NCI-H69 (cell line): ENCODE measurements around the gene FAM83D.

Experiments used
- DNase-seq: peaks from one replicate; lab custom pipeline; 2025; lab: John Stamatoyannopoulos, UW

The FAM83D gene, protein sequence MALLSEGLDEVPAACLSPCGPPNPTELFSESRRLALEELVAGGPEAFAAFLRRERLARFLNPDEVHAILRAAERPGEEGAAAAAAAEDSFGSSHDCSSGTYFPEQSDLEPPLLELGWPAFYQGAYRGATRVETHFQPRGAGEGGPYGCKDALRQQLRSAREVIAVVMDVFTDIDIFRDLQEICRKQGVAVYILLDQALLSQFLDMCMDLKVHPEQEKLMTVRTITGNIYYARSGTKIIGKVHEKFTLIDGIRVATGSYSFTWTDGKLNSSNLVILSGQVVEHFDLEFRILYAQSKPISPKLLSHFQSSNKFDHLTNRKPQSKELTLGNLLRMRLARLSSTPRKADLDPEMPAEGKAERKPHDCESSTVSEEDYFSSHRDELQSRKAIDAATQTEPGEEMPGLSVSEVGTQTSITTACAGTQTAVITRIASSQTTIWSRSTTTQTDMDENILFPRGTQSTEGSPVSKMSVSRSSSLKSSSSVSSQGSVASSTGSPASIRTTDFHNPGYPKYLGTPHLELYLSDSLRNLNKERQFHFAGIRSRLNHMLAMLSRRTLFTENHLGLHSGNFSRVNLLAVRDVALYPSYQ

DNA sequence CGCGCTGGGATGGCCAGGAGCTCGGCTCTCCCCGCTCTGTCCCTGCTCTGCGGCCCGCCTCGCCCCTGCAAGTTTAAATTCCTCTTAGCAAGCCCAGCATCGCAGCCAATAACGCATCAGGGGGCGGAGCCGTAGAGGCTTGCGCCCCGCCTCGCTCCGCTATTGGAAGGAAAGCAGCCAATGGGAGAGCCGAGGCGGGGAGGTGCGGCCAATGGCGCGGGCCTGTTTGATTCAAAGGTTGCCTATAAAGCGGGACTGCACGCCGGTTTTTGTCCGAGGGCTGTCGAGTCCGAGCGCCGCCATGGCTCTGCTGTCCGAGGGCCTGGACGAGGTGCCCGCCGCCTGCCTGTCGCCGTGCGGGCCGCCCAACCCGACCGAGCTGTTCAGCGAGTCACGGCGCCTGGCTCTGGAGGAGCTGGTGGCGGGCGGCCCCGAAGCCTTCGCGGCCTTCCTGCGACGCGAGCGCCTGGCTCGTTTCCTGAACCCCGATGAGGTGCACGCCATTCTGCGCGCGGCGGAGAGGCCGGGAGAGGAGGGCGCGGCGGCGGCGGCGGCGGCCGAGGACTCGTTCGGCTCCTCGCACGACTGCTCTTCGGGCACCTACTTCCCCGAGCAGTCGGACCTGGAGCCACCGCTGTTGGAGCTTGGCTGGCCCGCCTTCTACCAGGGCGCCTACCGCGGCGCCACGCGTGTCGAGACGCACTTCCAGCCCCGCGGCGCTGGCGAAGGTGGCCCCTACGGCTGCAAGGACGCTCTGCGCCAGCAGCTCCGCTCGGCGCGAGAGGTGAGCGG, at the start of gene FAM83D:
TSS of gene FAM83D (plus strand) at position 276 of the 792 bp plus-strand sequence. CDS start at position 302, 26 bp downstream.
- peak; percentile 97 for DNase-seq

DNA sequence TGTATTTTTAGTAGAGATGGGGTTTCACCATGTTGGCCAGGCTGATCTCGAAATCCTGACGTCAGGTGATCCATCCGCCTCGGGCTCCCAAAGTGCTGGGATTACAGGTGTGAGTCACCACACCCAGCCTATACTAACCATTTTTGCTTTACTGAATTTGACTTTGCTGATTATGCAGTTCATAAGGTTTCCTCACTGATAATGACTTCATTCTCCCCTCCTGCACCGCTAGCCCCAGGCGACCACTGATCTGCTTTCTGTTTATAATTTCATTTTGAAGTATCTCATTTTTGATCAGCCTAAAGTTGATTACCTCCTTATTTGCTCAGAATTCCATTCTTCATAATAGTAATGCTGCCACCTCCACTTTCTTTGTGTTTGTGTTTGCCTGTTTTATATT, 48.7 kb upstream of the FAM83D start:
- no peak for DNase-seq

DNA sequence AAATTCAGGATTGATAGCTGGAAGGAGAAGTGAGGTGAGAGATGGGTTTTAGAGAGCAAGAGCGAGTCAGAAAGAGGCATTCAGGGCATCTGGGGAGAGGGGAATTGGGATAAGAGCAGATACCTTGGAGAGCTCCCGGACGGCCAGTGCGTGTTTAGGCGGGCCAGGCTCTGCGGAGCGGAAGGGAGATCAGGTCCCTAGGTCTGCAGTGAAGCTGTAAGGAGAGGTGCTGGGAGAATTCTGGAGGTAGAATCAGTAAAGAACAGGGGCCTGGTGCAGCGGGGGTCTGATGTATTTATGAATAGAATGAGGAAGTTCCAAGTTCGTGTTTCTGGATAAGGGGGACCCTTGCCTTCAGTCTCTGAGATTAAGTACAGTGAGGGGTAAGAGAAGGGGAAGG, 47.4 kb upstream of the FAM83D start:
- no peak for DNase-seq

DNA sequence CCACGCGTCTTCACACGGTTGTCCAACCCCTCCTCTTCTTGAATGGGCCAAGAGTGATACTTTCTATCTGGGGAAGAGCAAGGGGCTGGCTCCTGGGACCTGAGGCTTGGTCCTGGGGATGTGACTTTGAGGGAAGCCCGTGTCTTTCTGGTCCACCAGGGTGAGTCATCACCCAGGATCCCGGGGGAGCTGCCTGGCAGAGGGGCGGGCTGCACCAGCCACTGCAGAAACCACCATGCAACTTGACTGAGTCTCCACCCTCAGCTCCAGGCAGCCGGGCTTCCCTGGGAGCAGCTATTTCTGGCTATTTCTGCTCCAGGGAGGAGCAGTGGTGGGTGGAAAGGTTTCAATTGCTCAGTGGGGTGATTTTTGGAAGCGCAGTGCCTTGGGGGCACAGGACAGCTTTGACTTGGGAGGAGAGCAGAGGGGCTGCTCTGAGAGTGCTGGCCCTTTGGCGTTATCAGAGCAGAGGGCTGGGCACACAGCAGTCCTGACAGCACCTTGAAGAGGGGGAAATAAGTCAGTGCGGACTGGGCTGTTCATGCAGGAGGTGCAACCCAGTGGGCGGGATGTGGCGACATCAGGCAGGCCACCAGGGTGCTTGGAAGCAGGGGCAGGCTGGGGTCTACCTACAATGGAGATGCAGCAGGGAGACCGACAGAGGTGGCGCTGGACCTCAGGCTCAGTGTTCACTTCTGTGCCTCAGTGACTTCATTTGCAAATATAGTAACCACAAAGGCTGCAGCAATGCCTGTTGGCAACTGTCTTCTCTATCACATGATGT, 45.1 kb upstream of the FAM83D start:
- DNase-seq = peak; percentile 58

DNA sequence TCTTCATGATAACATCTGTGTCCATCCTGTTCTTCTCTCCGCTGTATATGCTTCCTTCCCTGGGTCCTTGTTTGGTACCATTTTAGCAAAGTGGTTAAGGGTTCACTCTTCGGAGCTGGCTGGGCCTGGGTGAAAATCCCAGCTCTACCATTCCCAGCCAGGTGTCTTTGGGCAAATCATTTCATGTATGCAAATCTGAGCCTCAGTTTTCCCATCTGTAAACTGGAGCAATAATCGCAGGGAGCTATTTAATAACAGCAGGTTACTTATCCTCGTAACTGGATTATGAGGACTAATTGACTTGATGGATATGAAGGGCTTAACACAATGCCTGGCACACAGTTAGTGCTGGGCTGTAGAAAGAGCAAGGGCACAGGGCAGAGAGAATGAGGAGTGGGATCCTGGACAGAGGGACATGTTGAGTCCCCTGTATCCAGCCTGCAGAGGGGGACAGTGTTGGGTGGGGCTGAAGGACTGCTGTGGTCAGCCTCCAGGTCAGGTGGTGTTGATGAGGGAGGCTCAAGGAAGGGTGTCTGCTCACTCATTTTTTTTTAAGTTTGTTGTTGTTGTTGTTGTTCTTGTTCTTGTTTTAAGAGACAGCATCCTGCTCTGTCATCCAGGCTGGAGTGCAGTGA, 44.3 kb upstream of the FAM83D start:
- no peak for DNase-seq

DNA sequence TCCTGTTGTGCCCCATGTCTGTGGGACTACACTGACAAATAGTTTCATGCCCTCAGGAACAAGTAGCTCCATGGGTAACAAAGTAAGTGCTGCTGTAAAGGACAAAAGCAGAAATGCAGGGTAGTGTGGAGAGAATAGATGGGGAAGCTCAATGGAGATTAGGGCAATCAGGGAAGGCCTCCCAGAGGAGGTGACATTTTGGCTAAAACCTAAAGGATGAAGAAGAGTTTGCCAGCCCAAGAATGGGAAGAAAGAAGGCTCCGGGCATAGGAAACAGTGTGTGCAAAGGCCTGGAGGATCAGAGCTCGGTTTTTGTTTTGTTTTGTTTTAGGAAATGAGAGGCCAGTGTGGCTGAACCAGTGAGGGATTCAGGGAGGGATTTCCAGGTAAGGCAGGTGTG, 43.6 kb upstream of the FAM83D start:
- no peak for DNase-seq

DNA sequence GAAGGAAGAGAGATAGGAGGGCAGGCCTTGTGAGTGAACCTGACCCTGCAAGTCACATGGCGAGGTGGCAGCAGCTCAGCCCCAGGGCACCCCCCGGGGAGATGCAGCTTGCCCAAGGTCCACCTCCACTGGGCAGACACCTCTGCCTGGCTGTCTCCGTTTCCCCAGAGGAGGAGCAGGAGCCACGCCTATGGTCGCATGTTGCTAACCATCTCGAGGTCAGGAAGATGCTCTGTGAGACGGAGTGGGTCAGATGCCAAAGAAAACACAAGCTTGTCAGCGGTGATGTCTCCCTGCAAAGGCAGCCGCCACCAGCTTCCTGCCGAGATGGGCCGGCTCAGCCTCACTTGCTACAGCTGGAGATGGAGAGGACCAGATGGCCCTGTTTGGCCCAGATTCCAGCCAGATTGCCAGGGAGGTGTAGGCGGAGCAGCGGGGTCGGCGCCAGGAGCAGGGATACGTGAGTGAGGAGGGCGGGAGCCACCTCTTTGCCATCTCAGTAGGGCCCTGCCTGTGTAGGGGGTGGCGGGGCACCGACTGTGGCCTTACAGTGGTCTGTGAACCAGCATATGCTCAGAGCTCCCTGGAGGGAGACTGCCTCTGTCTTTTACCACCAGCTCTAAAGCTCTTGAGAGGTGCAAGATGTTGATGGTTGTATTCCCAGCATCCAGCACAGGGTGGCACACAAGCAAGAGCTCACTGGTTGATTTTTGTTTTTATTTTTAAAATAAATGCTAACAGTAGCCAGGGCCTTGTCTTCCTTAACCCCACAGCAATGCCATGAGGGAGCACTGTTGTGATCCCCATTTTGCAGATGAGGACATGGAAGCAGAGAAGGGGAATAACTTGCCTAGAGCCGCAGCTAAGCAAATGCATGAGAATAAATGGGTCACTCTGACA, 42.9 kb upstream of the FAM83D start:
- peak; percentile 94 for DNase-seq

DNA sequence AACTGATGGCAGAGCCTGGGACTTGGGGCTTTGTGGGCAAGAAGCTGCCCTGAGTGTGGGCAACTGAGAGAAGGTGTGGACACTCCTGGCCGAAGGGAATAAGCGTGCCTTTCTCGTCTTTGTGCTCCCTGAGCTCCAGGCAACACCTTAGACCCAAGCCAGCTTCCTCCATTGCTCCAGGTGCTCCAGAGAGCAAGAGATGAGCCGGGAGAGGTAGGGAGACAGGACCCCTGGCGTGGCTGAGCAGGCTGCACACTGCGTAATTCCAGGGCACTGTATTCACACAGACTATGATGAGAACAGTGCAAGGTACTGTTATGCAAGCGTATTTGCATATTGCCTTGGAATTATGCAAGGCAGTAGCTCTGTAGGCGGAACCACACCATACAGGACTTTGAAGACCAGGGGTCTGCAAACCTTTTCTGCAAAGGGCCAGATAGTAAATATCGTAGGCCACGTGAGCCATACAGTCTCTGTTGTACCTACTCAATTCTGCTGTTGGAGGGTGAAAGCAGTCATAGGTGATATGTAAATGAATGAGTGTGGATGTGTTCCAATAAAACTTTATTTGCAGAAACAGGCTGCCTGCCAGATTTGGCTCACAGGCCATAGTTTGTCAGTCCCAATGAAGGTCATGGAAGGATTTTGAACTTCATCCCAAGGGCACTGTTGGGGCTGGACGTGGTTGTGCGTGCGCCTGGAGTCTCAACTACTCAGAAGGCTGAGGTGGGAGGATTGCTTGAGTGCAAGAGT, 42.1 kb upstream of the FAM83D start:
- DNase-seq = no peak

DNA sequence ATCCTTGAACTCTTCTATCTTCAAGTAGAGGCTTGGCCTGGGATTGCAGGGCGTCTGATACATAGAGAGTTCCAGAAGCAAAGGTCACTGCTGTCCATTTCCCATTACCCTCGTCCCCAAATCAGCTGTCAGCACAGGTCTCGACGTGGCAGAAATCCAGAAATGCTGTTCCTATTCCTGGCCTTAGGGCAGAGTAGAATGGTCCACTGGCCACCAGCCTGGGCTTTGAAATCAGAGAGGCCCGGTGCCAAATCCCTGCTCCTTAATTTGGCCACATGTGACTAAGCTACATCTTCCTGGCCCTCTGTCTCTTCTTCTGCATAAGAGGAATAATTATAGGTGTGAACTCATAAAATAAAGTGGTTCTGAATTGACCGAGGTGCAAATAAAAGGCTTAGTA, 40.9 kb upstream of the FAM83D start:
- peak; percentile 49 for DNase-seq

DNA sequence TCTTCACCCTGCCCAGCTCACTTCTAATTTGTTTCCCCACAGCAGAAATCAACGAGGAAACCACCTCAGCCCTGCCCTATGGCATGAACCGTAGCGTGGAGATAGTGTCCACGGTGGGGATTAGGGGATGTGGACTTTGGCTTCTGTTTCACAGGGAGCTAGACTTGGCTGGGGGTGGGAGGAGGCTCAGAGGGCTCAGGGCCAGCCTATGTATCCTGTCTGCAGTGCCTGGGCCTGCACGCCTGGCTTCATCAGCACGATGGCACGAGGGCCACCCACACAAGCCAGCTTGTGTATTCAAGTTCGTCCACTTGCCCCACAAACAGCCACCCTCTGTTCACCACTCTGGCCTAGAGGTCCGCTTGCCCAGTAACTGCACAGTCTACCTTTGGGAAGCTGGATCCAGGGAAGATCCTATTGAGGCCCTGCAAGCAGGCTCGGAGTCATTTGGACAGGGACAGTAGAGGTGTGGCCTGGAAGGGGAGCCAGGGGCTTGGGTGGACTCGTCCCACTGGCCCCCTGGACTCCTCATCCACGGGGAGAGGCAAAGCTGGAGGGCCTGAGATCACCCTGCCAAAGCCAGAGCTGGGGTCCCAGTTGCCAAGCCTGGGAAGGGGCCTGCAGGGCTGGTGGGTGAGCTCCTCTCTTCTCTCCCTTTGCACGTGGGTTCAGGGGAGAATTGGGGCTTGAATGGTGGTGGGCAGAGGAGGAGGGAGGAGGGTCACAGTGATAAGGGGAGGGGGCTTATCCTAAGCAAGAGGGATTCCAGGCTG, 38.0 kb upstream of the FAM83D start:
- no peak for DNase-seq

DNA sequence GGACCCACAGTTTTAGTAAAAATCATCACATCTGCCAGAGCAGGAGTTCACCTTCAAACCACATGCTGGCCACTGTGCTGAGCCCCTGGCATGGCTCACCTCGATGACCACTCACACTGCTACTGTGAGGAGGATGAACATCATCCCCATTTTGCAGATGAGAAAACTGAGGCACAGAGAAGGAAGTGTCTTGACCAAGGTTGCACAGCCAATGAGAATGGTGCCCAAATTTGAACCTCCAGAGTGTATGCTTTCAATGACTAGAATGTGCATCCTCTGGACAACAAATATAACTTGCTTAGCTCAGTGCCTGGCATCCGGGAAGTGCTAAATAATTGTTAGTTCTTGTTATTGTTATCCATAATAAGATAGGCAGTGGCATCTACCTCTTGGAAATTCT, 37.2 kb upstream of the FAM83D start:
- no peak for DNase-seq

DNA sequence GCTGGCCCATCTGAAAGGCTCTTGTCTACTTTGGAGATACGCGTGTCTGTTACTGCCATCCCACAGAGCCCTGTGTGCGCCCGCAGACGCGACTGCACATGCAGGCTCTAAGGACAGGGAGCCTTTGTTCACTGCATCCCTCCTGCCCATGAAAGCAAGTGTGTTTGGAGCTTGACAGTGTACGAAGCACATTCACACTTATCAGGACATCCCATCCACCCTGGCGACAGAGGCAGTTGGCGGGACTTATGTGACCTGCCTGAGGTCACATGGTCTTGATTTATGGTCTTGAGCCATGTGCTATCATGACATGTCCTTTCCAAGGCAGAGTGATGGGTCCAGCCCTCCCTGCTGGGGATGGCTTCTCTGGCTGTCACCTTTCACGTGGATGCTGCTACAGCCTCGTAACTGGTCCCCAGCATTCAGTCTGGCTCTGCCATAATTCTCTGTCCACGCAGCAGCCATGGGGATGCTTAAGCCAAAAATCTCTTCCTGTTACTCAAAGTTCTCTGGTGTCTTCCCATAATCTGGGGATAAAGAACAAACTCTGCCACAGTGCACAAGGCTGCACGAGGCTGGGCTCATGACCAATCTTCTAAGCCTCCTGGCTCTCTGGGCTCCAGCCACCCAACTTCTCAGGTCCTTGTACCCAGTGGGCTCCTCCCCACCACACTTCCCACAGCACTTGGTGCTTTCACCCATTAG, 36.3 kb upstream of the FAM83D start:
- DNase-seq = no peak

DNA sequence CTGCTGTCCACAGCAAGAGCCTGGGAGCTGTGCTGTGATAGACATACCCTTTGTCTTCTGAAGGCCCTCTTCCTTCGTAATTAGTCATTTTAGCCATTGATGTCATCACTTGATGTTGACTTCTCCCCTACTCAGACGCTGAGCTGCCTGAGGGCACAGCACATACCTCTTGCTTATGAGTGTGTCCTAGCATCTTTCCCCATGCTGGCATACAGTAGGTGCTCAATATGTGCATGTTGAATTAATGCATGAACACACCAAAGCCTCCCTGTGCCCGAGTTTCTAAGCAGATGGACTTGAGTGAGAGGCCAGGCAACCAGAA, 35.8 kb upstream of the FAM83D start:
- DNase-seq = peak; percentile 12

DNA sequence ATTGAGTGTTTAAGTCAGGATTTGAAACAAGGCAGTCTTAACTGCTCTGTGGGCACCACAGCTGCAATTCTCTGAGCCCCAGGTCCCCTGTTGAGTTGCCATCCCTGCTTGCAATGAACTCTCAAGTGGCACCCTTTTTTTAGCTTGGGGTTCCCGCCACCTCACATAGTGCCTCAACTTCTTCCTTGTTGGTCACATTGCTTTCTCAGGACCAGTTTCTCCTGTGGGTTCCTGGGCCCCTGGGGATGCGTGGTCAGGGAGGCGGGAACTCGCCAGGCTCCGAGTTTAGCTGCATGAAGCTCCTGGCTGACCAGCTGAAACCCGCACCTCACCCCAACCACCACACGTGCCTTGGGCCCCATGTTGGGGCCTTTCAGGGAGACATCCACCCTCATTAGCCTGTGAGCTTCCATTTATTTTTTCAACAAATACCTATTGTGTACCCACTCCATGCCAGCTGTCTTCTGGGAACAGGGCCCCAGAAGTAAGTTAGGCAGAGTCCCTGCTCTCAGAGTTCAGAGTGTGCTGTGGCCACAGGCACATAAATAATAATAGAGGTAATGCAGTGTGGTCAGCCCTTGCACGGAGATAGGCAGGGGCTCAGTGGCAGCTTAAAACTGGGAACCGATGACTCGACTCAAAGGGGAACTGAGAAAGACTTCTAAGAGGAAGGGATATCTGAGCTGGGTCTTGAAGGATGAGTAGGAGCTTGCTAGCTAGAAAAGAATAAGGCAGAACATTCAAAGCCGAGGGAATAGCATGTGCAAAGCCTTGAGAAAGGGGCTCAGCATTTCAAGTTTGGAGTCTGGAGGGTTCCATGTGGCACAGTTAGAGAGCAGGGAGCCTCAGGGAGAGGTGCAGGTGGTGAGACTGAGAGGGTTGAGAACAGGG, 33.9 kb upstream of the FAM83D start:
- no peak for DNase-seq

DNA sequence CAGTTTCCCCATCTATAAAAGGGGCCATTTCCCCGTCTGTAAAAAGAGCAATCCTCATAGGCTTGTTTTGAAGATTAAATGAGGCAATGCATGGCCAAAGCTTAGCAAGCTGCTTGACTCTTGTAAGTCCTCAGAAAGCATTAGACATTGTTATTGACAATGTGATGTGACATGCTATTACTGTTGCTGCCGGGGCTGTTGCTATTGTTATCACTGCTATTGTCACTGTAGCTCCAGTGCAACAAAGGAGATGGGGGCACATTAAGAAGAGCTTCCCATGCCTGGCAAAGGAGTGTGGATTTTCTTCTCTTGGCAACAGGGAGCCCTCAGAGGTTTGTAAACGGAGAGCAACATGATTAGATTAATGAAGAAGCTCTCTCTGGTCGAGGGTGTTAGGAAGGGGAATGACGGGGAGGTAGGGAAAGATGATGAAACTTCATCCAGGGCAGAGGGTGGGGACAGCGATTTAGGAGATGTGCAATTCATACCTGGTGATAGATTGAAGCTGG, 33.1 kb upstream of the FAM83D start:
- DNase-seq = no peak

DNA sequence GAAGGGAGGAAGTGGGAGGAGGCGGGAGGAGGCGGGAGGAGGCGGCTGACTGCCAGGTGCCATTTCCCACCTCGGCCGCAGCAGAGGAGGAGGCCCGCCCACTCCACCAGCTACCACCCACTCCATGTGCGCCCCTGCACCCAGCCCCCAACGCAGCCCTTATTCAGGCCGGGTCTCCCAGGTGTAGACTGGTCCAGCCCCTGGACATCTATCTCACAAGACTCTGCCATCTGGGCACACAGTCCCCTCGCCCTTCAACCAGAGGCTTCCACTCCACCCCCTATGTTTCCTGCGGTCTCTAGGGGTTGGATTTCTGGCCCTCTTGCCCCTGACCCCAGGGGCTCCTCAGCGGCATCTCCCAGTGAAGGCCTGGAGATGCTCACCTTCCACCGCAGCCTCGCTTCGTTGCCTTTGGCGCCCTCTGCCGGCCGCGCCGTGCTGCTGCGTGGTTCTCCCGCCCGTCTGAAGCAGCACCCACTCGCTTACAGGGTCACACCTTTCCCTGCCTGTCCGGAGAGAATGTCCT, 32.6 kb upstream of the FAM83D start:
- peak; percentile 93 for DNase-seq
